ENCODE results near the gene RNU6-1. TPM values are rescaled to one million over a fixed set of nuclear protein-coding genes. Genes with fewer than 3 reads are reported as not detected.
A peak's percentile ranks its signal among the peaks of the same experiment; 100 is the strongest.

RNU6-1 gene
- total and polyA plus RNA-seq, 2 experiments from 2014 or later: not detected

GRCh38 chr15:67862750-67863441 lies 23.1 kb upstream of the RNU6-1 start:
- H3K4me1 ChIP-seq (ENCODE audit: insufficient read depth): peaks cover 16% of the 10 kb centered on the region; the same call in 1 of the 2 replicates
- H2AFZ ChIP-seq: peak overlapping the region; percentile 72; the same call in 1 of the 2 replicates
- no peak overlapping the region for H3K27ac ChIP-seq (ENCODE audit: low read depth)
- H4K20me1 ChIP-seq (replicated peaks; ENCODE audit: insufficient read depth): no peaks in the 10 kb centered on the region
- H3K36me3 Mint-ChIP-seq (ENCODE audit: low read depth): no peaks in the 10 kb centered on the region
- H3K4me2 ChIP-seq: peak overlapping the region; percentile 82
- H3K27ac Mint-ChIP-seq: no peak overlapping the region
- no peak for ATAC-seq
- H3K79me2 ChIP-seq (replicated peaks; ENCODE audit: insufficient read depth): no peaks in the 10 kb centered on the region
- H3K9me2 ChIP-seq (ENCODE audit: insufficient read depth): 0 out of 2 replicates have a peak, but pooled peaks cover 6% of the 10 kb centered on the region
- peaks cover 11% of the 10 kb centered on the region for H3K27me3 Mint-ChIP-seq (ENCODE audit: insufficient read depth, low read depth, poor library complexity)
- no peaks in the 10 kb centered on the region for H3K36me3 ChIP-seq (ENCODE audit: insufficient read depth)
- peaks cover 2% of the 10 kb centered on the region; the same call in 1 of the 2 replicates for H3K27me3 ChIP-seq (ENCODE audit: insufficient read depth)
- no peak for DNase-seq (ENCODE audit: low spot score)
- H3K4me3 ChIP-seq: peak overlapping the region; percentile 59
- no peak for TF ChIP-seq POLR2AphosphoS5 (IDR thresholded peaks at IDR 0.05; ENCODE audit: low read depth)
- TF ChIP-seq, protein P1, sequence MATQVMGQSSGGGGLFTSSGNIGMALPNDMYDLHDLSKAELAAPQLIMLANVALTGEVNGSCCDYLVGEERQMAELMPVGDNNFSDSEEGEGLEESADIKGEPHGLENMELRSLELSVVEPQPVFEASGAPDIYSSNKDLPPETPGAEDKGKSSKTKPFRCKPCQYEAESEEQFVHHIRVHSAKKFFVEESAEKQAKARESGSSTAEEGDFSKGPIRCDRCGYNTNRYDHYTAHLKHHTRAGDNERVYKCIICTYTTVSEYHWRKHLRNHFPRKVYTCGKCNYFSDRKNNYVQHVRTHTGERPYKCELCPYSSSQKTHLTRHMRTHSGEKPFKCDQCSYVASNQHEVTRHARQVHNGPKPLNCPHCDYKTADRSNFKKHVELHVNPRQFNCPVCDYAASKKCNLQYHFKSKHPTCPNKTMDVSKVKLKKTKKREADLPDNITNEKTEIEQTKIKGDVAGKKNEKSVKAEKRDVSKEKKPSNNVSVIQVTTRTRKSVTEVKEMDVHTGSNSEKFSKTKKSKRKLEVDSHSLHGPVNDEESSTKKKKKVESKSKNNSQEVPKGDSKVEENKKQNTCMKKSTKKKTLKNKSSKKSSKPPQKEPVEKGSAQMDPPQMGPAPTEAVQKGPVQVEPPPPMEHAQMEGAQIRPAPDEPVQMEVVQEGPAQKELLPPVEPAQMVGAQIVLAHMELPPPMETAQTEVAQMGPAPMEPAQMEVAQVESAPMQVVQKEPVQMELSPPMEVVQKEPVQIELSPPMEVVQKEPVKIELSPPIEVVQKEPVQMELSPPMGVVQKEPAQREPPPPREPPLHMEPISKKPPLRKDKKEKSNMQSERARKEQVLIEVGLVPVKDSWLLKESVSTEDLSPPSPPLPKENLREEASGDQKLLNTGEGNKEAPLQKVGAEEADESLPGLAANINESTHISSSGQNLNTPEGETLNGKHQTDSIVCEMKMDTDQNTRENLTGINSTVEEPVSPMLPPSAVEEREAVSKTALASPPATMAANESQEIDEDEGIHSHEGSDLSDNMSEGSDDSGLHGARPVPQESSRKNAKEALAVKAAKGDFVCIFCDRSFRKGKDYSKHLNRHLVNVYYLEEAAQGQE (IDR thresholded peaks at IDR 0.05; ENCODE audit: unreplicated experiment): no peak
- TF ChIP-seq EZH2 (IDR thresholded peaks at IDR 0.05; ENCODE audit: low read depth, unreplicated experiment): no peak
- TF ChIP-seq STAT1 (IDR thresholded peaks at IDR 0.05; ENCODE audit: unreplicated experiment): no peak
- TF ChIP-seq, protein P2, sequence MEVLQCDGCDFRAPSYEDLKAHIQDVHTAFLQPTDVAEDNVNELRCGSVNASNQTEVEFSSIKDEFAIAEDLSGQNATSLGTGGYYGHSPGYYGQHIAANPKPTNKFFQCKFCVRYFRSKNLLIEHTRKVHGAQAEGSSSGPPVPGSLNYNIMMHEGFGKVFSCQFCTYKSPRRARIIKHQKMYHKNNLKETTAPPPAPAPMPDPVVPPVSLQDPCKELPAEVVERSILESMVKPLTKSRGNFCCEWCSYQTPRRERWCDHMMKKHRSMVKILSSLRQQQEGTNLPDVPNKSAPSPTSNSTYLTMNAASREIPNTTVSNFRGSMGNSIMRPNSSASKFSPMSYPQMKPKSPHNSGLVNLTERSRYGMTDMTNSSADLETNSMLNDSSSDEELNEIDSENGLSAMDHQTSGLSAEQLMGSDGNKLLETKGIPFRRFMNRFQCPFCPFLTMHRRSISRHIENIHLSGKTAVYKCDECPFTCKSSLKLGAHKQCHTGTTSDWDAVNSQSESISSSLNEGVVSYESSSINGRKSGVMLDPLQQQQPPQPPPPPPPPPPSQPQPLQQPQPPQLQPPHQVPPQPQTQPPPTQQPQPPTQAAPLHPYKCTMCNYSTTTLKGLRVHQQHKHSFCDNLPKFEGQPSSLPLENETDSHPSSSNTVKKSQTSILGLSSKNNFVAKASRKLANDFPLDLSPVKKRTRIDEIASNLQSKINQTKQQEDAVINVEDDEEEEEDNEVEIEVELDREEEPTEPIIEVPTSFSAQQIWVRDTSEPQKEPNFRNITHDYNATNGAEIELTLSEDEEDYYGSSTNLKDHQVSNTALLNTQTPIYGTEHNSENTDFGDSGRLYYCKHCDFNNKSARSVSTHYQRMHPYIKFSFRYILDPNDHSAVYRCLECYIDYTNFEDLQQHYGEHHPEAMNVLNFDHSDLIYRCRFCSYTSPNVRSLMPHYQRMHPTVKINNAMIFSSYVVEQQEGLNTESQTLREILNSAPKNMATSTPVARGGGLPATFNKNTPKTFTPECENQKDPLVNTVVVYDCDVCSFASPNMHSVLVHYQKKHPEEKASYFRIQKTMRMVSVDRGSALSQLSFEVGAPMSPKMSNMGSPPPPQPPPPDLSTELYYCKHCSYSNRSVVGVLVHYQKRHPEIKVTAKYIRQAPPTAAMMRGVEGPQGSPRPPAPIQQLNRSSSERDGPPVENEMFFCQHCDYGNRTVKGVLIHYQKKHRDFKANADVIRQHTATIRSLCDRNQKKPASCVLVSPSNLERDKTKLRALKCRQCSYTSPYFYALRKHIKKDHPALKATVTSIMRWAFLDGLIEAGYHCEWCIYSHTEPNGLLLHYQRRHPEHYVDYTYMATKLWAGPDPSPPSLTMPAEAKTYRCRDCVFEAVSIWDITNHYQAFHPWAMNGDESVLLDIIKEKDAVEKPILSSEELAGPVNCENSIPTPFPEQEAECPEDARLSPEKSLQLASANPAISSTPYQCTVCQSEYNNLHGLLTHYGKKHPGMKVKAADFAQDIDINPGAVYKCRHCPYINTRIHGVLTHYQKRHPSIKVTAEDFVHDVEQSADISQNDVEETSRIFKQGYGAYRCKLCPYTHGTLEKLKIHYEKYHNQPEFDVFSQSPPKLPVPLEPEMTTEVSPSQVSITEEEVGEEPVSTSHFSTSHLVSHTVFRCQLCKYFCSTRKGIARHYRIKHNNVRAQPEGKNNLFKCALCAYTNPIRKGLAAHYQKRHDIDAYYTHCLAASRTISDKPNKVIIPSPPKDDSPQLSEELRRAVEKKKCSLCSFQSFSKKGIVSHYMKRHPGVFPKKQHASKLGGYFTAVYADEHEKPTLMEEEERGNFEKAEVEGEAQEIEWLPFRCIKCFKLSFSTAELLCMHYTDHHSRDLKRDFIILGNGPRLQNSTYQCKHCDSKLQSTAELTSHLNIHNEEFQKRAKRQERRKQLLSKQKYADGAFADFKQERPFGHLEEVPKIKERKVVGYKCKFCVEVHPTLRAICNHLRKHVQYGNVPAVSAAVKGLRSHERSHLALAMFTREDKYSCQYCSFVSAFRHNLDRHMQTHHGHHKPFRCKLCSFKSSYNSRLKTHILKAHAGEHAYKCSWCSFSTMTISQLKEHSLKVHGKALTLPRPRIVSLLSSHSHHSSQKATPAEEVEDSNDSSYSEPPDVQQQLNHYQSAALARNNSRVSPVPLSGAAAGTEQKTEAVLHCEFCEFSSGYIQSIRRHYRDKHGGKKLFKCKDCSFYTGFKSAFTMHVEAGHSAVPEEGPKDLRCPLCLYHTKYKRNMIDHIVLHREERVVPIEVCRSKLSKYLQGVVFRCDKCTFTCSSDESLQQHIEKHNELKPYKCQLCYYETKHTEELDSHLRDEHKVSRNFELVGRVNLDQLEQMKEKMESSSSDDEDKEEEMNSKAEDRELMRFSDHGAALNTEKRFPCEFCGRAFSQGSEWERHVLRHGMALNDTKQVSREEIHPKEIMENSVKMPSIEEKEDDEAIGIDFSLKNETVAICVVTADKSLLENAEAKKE (CRISPR knock-in tag; IDR thresholded peaks at IDR 0.05): no peak
- TF ChIP-seq ETS1 (IDR thresholded peaks at IDR 0.05): no peak
- TF ChIP-seq CREB1 (CRISPR knock-in tag; IDR thresholded peaks at IDR 0.05; ENCODE audit: low read depth): no peak
- no peak for TF ChIP-seq ZNF331 (CRISPR knock-in tag; IDR thresholded peaks at IDR 0.05; ENCODE audit: low read depth)
- no peak for TF ChIP-seq CTCF (conservative IDR thresholded peaks at IDR 0.05; ENCODE audit: low read depth in 2 of 2)
- no peak for TF ChIP-seq NANOG (IDR thresholded peaks at IDR 0.05; ENCODE audit: borderline replicate concordance)
- TF ChIP-seq JUNB (IDR thresholded peaks at IDR 0.05; ENCODE audit: unreplicated experiment): no peak
- no peak for TF ChIP-seq EZH2phosphoT487 (IDR thresholded peaks at IDR 0.05; ENCODE audit: unreplicated experiment)
- TF ChIP-seq ZNF114 (CRISPR knock-in tag; IDR thresholded peaks at IDR 0.05): no peak
- 0 out of 2 replicates have a peak, but pooled peaks cover 4% of the 10 kb centered on the region for H3F3A ChIP-seq (replicated peaks; ENCODE audit: low read depth)
- no peaks in the 10 kb centered on the region for H3K9me3 Mint-ChIP-seq
- peak overlapping the region; percentile 63; the same call in 2 of the 3 replicates for H3K4me3 Mint-ChIP-seq
- peaks cover 17% of the 10 kb centered on the region; the same call in 2 of the 3 replicates for H3K4me1 Mint-ChIP-seq

Measured in GM23338 (cell line).